Neural progenitor cell (in vitro differentiated cells): ENCODE measurements around the gene MTCL1.

Experiments used
- CTCF ChIP-seq: fragments of 200-600 bp; sonication (generic); IDR thresholded peaks from 2 replicates; pipeline ENCODE4 v1.5.1; 2017; ENCODE audit warnings: antibody characterized with exemption, mild to moderate bottlenecking
- EZH2 ChIP-seq: fragments of 200-600 bp; sonication (generic); IDR thresholded peaks from 2 replicates; pipeline ENCODE4 v1.6.1; 2017; ENCODE audit warnings: antibody characterized with exemption, mild to moderate bottlenecking, moderate library complexity
- EZH2phosphoT487 ChIP-seq: fragments of 200-600 bp; sonication (generic); IDR thresholded peaks from 2 replicates; pipeline ENCODE4 v1.6.1; 2017; ENCODE audit warnings: antibody characterized with exemption

GRCh38 chr18:8708670-8709069 is 3.3 kb downstream of the MTCL1 start:
- TF ChIP-seq CTCF, result no peak
- TF ChIP-seq EZH2, result no peak
- no peak for TF ChIP-seq EZH2phosphoT487
